ENCODE measurements around the gene UBR4. TPM values are rescaled to one million over a fixed set of nuclear protein-coding genes. Genes with fewer than 3 reads are reported as not detected.

Gene UBR4
- total and polyA plus RNA-seq, 10 of the 15 experiments (the other 5 are each of a cell fraction or from before 2014, with no cell fraction given), result 34.2 to 124 (median 56.2) TPM

- TF ChIP-seq ELK1 (IDR thresholded peaks at IDR 0.05; ENCODE audit: low read depth, low read length), result peak; percentile 44; the same call in 1 of the 2 replicates
- no peak for TF ChIP-seq CEBPZ (IDR thresholded peaks at IDR 0.05; ENCODE audit: low read depth, low read length)
- TF ChIP-seq POLR2A (IDR thresholded peaks at IDR 0.05; ENCODE audit: low read depth, low read length), result peak; percentile 99
- no peak for TF ChIP-seq BMI1 (IDR thresholded peaks at IDR 0.05; ENCODE audit: borderline replicate concordance)
- TF ChIP-seq TCF3 (IDR thresholded peaks at IDR 0.05; ENCODE audit: borderline replicate concordance, insufficient read depth, low read depth, low read length), result 0 out of 2 replicates have a peak, but pooled peaks have one; percentile 42
- no peak; the same call in 1 of the 2 replicates for TF ChIP-seq PAX8 (IDR thresholded peaks at IDR 0.05)
- TF ChIP-seq TAF1 (IDR thresholded peaks at IDR 0.05; ENCODE audit: borderline replicate concordance, low read depth, low read length), result peak; percentile 92
- peak; percentile 44 for TF ChIP-seq EED (IDR thresholded peaks at IDR 0.05; ENCODE audit: low read depth)
- no peak for TF ChIP-seq ZNF622 (IDR thresholded peaks at IDR 0.05)
- TF ChIP-seq WRNIP1 (IDR thresholded peaks at IDR 0.05; ENCODE audit: borderline replicate concordance, low read depth, low read length), result no peak
- peak; percentile 52; the same call in 1 of the 2 replicates for TF ChIP-seq TBL1XR1 (IDR thresholded peaks at IDR 0.05; ENCODE audit: low read depth, low read length)
- no peak for TF ChIP-seq SUZ12 (IDR thresholded peaks at IDR 0.05; ENCODE audit: unreplicated experiment)
- peak; percentile 40; the same call in 1 of the 2 replicates for TF ChIP-seq IRF3 (IDR thresholded peaks at IDR 0.05)
- no peak for TF ChIP-seq KDM1A (IDR thresholded peaks at IDR 0.05; ENCODE audit: borderline replicate concordance)
- peak in 1 of 2 experiments; percentile 87; a peak in 2 of 3 replicates for TF ChIP-seq EGR1 (IDR thresholded peaks at IDR 0.05; ENCODE audit: borderline replicate concordance in 1 of 2, low read depth in 2 of 2, low read length in 2 of 2)
- peak; percentile 98 for TF ChIP-seq IKZF1 (conservative IDR thresholded peaks at IDR 0.05)
- no peak for TF ChIP-seq SMAD1 (IDR thresholded peaks at IDR 0.05; ENCODE audit: low read depth, partially characterized antibody)
- no peak for TF ChIP-seq ETV6 (conservative IDR thresholded peaks at IDR 0.05 in 1 of 2, IDR thresholded peaks at IDR 0.05 in 1 of 2; ENCODE audit: borderline replicate concordance in 1 of 2, low read depth in 1 of 2)
- TF ChIP-seq ASH2L (IDR thresholded peaks at IDR 0.05; ENCODE audit: borderline replicate concordance, low read depth), result no peak
- TF ChIP-seq ZZZ3 (IDR thresholded peaks at IDR 0.05; ENCODE audit: control insufficient read depth, insufficient read length, low read depth), result no peak
- TF ChIP-seq NBN (IDR thresholded peaks at IDR 0.05), result peak; percentile 77
- no peak for TF ChIP-seq NFYB (IDR thresholded peaks at IDR 0.05; ENCODE audit: insufficient read depth, low read depth, low read length)
- peak; percentile 80 for TF ChIP-seq POLR2AphosphoS2 (IDR thresholded peaks at IDR 0.05; ENCODE audit: low read depth, low read length)
- no peak for TF ChIP-seq CEBPB (IDR thresholded peaks at IDR 0.05; ENCODE audit: borderline replicate concordance in 1 of 2, low read depth in 2 of 2, low read length in 2 of 2)
- no peak for TF ChIP-seq JUND (IDR thresholded peaks at IDR 0.05; ENCODE audit: low read depth, low read length)
Measured at GRCh38 chr1:19251305-19252196, 41.5 kb upstream of the UBR4 start, which contains the start of the genes EMC1 and MRTO4 (continued).

Measured in GM12878 (cell line).